Mesendoderm (in vitro differentiated cells): ENCODE results near the gene UEVLD.

Experiments used
- DNase-seq: peaks from one replicate; pipeline ENCODE4 v3.0.0; 2013
- H2AK5ac ChIP-seq: 2 replicates; pipeline ENCODE4 v1.6.1; 2013; ENCODE audit warnings: low read length, inconsistent platforms
- H2BK120ac ChIP-seq: 2 replicates; pipeline ENCODE4 v1.6.1; 2013; ENCODE audit warnings: low read depth, mild to moderate bottlenecking, low read length, moderate library complexity, mixed read lengths
- H2BK15ac ChIP-seq: replicated peaks from 2 replicates; pipeline ENCODE4 v1.6.1; 2013; ENCODE audit warnings: low read depth, mild to moderate bottlenecking, moderate library complexity
- H2BK5ac ChIP-seq: 2 replicates; pipeline ENCODE4 v1.6.1; 2013; ENCODE audit warnings: low read length, inconsistent platforms
- H3K18ac ChIP-seq: 2 replicates; pipeline ENCODE4 v1.6.1; 2013; ENCODE audit warnings: mild to moderate bottlenecking, low read length, mixed read lengths
- H3K23ac ChIP-seq: one replicate; pipeline ENCODE4 v1.6.1; 2013; ENCODE audit warnings: low read length
- H3K27ac ChIP-seq: 2 replicates; pipeline ENCODE4 v1.5.1; 2013; ENCODE audit warnings: low read depth, mild to moderate bottlenecking, inconsistent platforms, low read length, moderate library complexity
- H3K27me3 ChIP-seq: 2 replicates; pipeline ENCODE4 v1.6.1; 2013; ENCODE audit warnings: low read length, control low read depth, mild to moderate bottlenecking, inconsistent platforms; ENCODE audit not compliant: insufficient read depth, poor library complexity
- H3K36me3 ChIP-seq: 2 replicates; pipeline ENCODE4 v1.6.1; 2013; ENCODE audit warnings: low read length, inconsistent platforms; ENCODE audit not compliant: control insufficient read depth, insufficient read depth
- H3K4ac ChIP-seq: one replicate; pipeline ENCODE4 v1.6.1; 2013; ENCODE audit warnings: low read depth, mild to moderate bottlenecking, low read length, moderate library complexity
- H3K4me1 ChIP-seq: 2 replicates; pipeline ENCODE4 v1.6.1; 2013; ENCODE audit warnings: low read depth, low read length, inconsistent platforms; ENCODE audit not compliant: control insufficient read depth
- H3K4me2 ChIP-seq: 2 replicates; pipeline ENCODE4 v1.6.1; 2013; ENCODE audit warnings: low read length
- H3K4me3 ChIP-seq: 2 replicates; pipeline ENCODE4 v1.5.1; 2013; ENCODE audit warnings: mild to moderate bottlenecking, low read length
- H3K56ac ChIP-seq: one replicate; pipeline ENCODE4 v1.6.1; 2013; ENCODE audit warnings: low read length
- H3K79me1 ChIP-seq: 2 replicates; pipeline ENCODE4 v1.6.1; 2013; ENCODE audit warnings: low read length, inconsistent platforms
- H3K79me2 ChIP-seq: 2 replicates; pipeline ENCODE4 v1.6.1; 2013; ENCODE audit warnings: mild to moderate bottlenecking, low read length; ENCODE audit not compliant: control insufficient read depth, insufficient read depth
- H3K9ac ChIP-seq: 2 replicates; pipeline ENCODE4 v1.6.1; 2013; ENCODE audit warnings: low read length, inconsistent platforms
- H4K5ac ChIP-seq: one replicate; pipeline ENCODE4 v1.6.1; 2013; ENCODE audit warnings: low read length
- H4K8ac ChIP-seq: one replicate; pipeline ENCODE4 v1.6.1; 2013; ENCODE audit warnings: low read depth, mild to moderate bottlenecking, control low read depth, low read length, moderate library complexity
- WGBS: extraction: QIAGEN DNeasy Blood & Tissue Kit; methylation state at CpG from one replicate; pipeline ENCODE4 v1.1.7; 2013; ENCODE audit warnings: low lambda C conversion rate, missing lambda C conversion rate; ENCODE audit not compliant: insufficient coverage; ENCODE audit errors: extremely low coverage; 5-methylcytosine and 5-hydroxymethylcytosine counted together

The UEVLD gene

DNA sequence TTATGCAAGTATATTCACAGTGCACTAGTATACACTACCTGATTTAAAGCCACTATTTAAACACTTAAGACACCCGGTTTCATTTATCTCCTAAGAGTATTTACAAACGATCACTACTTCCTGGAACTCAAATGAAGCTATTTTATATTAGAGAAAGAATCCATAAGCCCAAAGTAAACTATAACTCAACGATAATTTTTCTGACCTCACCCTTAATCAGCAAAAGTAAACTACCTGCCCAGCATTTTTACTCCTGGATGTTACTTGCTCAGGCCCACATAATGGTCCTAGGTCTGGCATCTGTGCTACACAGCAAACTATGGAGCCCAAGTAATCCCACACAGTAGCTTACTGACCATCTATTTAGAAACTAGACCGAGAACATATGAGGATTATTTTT, 95.2 kb downstream of the UEVLD start:
- Histone ChIP-seq H3K27ac (no peak overlapping the region), H3K18ac (no peak overlapping the region), H3K4me3 (no peak overlapping the region), H3K79me1 (no peaks in the 10 kb centered on the region), H3K4me2 (no peak overlapping the region), H2BK15ac (no peak overlapping the region), H3K56ac (no peak overlapping the region), H4K5ac (no peak overlapping the region), H2AK5ac (no peak overlapping the region), H3K23ac (no peak overlapping the region), H2BK5ac (no peak overlapping the region), H3K4ac (no peak overlapping the region), H3K4me1 (no peaks in the 10 kb centered on the region), H3K36me3 (no peaks in the 10 kb centered on the region), H3K9ac (no peak overlapping the region), H3K27me3 (no peaks in the 10 kb centered on the region), H4K8ac (no peak overlapping the region), H2BK120ac (no peak overlapping the region), H3K79me2 (no peaks in the 10 kb centered on the region)
- no CpG with 5 or more reads among the region's 4 CpGs for WGBS
- no peak for DNase-seq

DNA sequence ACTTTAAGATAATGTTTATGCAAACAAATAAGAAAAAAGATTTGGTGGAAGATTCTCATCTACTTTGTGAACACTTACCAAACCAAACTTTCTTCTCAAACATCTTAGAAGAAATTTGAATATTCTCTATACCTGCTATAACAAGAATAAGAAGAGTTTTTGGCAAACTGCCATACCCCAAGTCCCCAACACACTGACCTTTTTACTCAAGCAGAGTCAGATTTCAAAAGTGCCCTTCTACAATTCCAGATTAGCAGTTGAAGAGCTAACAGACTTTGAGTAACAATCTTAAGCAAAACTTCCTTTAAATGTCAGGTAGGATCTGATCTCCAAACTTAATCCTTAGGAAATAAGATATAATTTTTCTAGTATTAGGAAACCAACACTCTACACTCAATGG, 95.6 kb downstream of the UEVLD start:
- Histone ChIP-seq H3K18ac (no peak overlapping the region), H2AK5ac (no peak overlapping the region), H3K4me3 (no peak overlapping the region), H3K27me3 (no peaks in the 10 kb centered on the region), H3K79me2 (no peaks in the 10 kb centered on the region), H3K56ac (no peak overlapping the region), H3K79me1 (no peaks in the 10 kb centered on the region), H4K5ac (no peak overlapping the region), H3K4ac (no peak overlapping the region), H3K27ac (no peak overlapping the region), H4K8ac (no peak overlapping the region), H3K23ac (no peak overlapping the region), H2BK15ac (no peak overlapping the region), H3K9ac (no peak overlapping the region), H3K4me2 (no peak overlapping the region), H3K36me3 (no peaks in the 10 kb centered on the region), H2BK5ac (no peak overlapping the region), H3K4me1 (no peaks in the 10 kb centered on the region), H2BK120ac (no peak overlapping the region)
- no peak for DNase-seq

DNA sequence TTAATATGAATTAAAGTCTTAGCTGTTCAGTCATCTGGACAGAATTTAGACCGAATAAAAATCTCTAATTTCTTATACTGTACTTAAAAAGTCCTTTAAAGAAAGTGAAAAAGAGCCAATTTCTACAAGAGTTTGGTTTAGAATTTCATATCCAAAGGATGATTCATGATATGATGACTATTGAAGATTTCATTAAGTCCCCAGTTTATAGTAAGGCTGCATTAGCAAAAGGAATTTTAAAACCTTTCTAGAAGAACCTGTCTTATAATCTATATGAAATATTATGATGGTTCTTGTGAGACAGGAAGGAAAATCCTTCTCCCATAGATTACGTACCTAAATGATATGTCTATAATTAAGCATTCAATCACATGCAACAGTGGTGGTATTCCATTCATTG, 96.6 kb downstream of the UEVLD start:
- Histone ChIP-seq H3K56ac (no peak overlapping the region), H2BK15ac (no peak overlapping the region), H3K4me2 (no peak overlapping the region), H3K23ac (no peak overlapping the region), H2AK5ac (no peak overlapping the region), H3K9ac (no peak overlapping the region), H4K5ac (no peak overlapping the region), H4K8ac (no peak overlapping the region), H3K79me1 (no peaks in the 10 kb centered on the region), H3K27me3 (no peaks in the 10 kb centered on the region), H3K36me3 (no peaks in the 10 kb centered on the region), H3K18ac (no peak overlapping the region), H2BK5ac (no peak overlapping the region), H3K4me3 (no peak overlapping the region), H3K79me2 (no peaks in the 10 kb centered on the region), H3K4ac (no peak overlapping the region), H3K27ac (no peak overlapping the region), H3K4me1 (no peaks in the 10 kb centered on the region), H2BK120ac (no peak overlapping the region)
- DNase-seq = no peak
- WGBS = no CpG with 5 or more reads among the region's 2 CpGs

DNA sequence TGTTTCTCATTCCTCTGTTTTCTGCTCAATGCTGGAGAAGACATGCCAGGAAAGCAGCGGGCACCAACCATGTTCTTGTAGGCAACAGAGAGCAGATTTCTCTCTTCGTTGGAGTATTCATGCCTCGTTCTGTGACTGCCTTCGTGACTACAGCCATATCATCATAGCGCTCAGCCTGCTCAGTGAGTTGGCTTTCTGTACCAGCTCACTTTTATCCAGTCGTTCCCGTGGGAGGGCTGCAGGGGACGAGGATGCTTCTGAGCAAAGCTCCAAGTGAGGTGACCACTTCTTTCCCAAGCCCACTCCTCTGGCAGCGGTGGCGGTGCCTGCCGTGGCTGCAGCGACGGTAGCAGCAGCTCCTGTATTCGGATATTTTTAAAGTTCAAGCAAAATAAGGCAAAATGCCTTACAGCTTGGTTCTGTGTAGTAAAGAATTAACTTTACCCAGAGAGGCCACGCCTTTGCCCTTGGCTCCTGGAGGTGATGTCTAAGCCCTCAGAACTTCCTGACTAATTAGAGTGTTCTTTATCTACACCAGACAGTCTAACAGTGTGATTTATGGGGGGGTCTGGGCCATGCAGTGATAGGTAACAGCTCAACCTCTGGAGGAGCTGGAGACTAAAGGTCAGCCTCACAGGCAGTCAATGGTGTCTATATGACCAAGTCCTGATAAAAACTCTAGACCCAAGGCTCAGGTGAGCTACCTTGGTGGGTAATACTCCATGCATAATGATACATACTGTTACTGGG, 97.6 kb downstream of the UEVLD start:
- WGBS = no CpG with 5 or more reads among the region's 15 CpGs
- no peak for DNase-seq
- Histone ChIP-seq H2BK5ac (no peak overlapping the region), H3K23ac (no peak overlapping the region), H3K27ac (no peak overlapping the region), H2AK5ac (no peak overlapping the region), H3K4ac (no peak overlapping the region), H3K36me3 (no peaks in the 10 kb centered on the region), H3K79me2 (no peaks in the 10 kb centered on the region), H4K5ac (no peak overlapping the region), H3K4me1 (no peaks in the 10 kb centered on the region), H3K79me1 (no peaks in the 10 kb centered on the region), H3K56ac (no peak overlapping the region), H3K4me3 (no peak overlapping the region), H3K27me3 (no peaks in the 10 kb centered on the region), H3K18ac (no peak overlapping the region), H2BK15ac (no peak overlapping the region), H3K9ac (no peak overlapping the region), H3K4me2 (no peak overlapping the region), H4K8ac (no peak overlapping the region), H2BK120ac (no peak overlapping the region)

DNA sequence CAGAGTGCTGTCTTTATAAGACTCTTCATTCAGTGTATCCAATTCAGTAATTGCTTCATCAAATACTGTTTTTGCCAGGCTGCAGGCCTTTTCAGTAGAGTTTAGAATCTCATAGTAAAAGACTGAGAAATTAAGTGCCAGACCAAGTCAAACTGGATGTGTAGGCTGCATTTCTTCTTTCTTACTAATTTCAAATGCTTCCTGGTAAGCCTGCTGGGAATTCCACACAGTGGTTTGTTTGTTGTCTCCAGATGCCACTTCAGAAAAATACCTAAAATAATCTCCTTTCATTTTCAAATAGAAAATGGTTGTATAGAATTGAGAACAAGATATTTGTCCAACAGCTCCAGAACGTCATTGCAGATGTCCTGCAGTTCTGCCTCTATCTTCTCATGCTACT, 98.2 kb downstream of the UEVLD start:
- H3K79me1 ChIP-seq = no peaks in the 10 kb centered on the region
- H2BK15ac ChIP-seq = no peak overlapping the region
- no peak for DNase-seq
- H3K56ac ChIP-seq = no peak overlapping the region
- H4K8ac ChIP-seq = no peak overlapping the region
- no peaks in the 10 kb centered on the region for H3K79me2 ChIP-seq
- no peak overlapping the region for H3K9ac ChIP-seq
- no peak overlapping the region for H3K4me2 ChIP-seq
- no peak overlapping the region for H3K4ac ChIP-seq
- no peak overlapping the region for H3K27ac ChIP-seq
- no peak overlapping the region for H3K23ac ChIP-seq
- no CpG with 5 or more reads among the region's 1 CpG for WGBS
- H2BK5ac ChIP-seq = no peak overlapping the region
- H3K27me3 ChIP-seq = no peaks in the 10 kb centered on the region
- H3K36me3 ChIP-seq = no peaks in the 10 kb centered on the region
- no peak overlapping the region for H2AK5ac ChIP-seq
- H2BK120ac ChIP-seq = no peak overlapping the region
- no peaks in the 10 kb centered on the region for H3K4me1 ChIP-seq
- H3K4me3 ChIP-seq = no peak overlapping the region
- H4K5ac ChIP-seq = no peak overlapping the region
- no peak overlapping the region for H3K18ac ChIP-seq

DNA sequence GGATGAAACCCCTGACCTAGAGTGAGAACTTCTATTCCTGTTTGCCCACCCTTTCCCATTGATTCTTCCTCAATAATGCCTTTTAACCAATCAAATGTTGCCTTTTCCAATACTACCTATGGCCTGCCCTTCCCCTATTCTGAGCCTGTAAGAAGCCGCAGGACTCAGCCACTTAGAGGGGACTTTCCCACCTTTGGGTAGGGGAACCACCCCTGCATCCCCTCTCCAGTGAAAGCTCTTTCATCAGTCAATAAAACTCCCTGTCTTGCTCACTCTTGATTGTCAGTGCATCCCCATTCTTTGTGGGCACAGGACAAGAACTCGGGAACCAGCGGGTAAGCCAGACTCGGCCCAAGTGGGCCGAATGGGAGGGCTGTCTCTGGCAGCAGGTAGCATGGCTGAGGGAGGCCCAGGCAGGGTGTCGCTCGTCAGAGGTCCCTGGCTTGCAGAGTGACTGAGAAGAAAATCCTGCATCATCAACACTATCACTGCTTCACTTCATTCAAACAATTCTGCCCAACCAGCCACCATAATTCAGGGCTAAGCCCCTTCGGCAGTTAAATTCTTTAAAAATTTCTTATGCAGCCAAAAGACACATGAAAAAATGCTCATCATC, 102.5 kb downstream of the UEVLD start:
- Histone ChIP-seq H3K27ac (no peak overlapping the region), H2BK15ac (no peak overlapping the region), H3K4me2 (no peak overlapping the region), H3K27me3 (no peaks in the 10 kb centered on the region), H3K79me1 (no peaks in the 10 kb centered on the region), H3K9ac (no peak overlapping the region), H3K23ac (no peak overlapping the region), H2BK5ac (no peak overlapping the region), H3K4ac (no peak overlapping the region), H3K79me2 (no peaks in the 10 kb centered on the region), H4K5ac (no peak overlapping the region), H2BK120ac (no peak overlapping the region), H3K56ac (no peak overlapping the region), H3K4me1 (no peaks in the 10 kb centered on the region), H3K36me3 (peaks cover 5% of the 10 kb centered on the region), H3K18ac (no peak overlapping the region), H4K8ac (no peak overlapping the region), H2AK5ac (no peak overlapping the region), H3K4me3 (no peak overlapping the region)
- no CpG with 5 or more reads among the region's 8 CpGs for WGBS
- DNase-seq = no peak
